Hindlimb muscle (tissue), 1 donor: ENCODE results near the gene EXOC3. TPM values are rescaled to one million over a fixed set of nuclear protein-coding genes. Genes with fewer than 3 reads are reported as not detected.
A peak's percentile ranks its signal among the peaks of the same experiment; 100 is the strongest.

Experiments used
- DNase-seq: peaks from one replicate; pipeline ENCODE4 v3.0.0-alpha.2; 2013
- polyA plus RNA-seq: library from polyadenylated mRNA; unstranded; fragments of 120-200 nt; gene quantifications from one replicate; pipeline ENCODE4 v1.2.1, GENCODE V29; 2013; ENCODE audit not compliant: insufficient read length

The EXOC3 gene
- polyA plus RNA-seq, 1 donor: 42.1 TPM

DNA sequence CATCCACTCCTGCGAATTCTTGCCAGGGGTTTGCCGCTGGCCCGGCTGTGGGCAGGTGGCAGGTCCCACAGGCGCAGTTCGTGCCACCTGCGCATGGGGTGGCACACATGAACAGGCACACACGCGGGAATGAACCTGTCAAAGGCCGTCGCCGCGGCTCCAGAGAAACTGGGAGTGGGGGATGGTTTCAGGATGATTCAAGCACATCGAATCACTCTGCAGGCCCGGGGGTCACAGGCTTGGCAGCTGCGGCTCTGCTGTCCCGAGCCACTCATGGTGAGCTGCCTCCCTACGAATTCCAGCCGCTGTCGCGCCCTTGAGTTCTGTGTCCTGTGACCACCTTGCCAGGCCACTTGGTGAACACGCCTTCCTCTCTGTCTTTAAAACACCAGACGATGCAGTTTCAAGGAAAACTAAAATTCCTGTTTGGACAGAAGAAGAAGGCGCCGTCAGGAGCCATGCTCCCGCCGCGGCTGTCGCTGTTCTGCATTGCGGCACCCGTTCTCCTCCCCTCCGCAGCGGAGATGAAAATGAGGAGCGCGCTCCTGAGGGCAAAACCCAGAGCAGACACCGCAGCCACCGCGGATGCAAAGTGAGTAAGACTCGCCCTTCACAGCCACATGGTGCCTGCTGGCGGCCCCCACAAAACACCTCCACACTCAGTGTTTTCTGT is 15.4 kb upstream of the EXOC3 start:
- DNase-seq: no peak

DNA sequence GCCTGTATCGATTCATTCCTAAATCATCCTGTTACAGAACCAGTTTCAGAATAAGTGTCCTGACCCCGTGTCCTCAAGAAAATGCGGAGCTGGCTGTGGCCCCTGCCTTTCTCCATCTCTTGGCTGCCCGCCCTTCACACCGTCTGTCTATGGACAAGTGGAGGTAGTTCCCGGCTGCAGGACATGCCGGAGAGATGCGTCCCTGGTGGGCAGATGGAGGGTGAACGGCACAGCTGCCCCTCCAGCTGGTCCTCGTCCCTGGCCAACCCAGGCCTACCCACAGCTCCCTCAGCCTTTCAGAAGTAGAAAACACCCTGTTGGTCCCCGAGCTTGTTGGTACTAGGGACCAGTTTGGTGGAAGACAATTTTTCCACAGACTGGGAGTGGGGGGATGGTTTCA is 14.8 kb upstream of the EXOC3 start:
- no peak for DNase-seq

DNA sequence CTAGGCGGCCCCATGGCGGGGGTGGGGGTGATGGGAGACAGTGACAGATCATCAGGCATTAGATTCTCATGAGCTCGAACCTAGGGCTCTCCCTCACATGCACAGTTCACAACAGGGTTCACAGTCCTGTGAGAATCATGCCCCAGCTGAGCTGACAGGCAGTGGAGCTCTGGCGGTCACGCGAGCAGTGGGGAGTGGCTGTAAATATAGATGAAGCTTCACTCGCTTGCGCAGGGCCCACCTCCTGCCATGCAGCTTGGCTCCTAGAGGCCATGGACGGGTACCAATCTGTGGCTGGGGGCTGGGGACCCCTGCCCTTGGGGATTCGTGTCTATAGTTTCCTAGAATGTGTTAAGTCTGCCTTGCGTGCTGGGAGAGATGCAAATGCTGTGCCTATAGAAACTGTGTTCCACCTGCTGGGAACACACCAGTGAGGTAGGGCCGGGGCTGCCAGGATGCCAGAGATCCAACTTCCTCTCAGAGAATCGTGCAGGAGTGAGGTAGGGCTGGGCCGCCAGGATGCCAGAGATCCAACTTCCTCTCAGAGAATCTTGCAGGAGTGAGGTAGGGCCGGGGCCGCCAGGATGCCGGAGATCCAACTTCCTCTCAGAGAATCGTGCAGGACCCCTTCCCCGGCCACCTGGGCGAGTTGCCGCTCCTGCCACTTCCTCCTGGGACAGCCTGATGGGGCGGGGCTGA is 14.1 kb upstream of the EXOC3 start:
- no peak for DNase-seq

DNA sequence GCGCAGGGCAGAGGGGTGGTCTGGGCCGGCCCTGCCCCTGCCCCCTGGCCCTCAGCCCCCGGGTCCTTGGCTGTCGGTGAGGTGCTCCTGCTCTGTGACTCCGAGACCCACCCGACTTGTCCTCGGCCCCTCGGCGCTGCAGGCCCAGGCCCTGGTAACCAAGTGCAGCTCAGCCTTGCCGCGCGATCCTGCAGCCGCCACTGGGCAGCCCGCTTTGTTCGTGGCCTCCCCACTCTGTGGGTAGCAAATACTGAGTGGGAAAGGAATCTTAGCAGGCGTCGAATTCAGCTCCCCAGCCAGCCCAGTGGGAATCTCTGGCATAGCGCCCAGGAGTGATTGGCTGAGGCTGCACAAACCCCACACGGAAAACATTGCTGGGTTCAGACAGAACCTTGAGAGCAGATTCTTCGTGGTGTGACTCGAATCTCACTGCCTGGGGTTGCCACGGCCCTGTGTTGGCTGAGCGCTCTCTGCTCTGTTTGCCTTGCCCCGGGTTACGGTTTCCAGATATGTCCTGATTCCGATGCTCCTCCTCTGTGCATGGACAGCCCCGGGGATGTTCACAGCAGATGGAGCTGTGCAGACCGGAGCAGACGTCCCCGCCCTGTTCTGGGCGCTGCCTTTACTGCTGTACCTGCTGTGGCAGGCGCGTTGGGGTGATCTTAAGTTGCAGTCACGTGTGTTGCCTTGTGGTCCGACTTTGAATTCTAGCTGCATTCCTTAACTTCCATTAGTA is 13.4 kb upstream of the EXOC3 start:
- peak; percentile 71 for DNase-seq

DNA sequence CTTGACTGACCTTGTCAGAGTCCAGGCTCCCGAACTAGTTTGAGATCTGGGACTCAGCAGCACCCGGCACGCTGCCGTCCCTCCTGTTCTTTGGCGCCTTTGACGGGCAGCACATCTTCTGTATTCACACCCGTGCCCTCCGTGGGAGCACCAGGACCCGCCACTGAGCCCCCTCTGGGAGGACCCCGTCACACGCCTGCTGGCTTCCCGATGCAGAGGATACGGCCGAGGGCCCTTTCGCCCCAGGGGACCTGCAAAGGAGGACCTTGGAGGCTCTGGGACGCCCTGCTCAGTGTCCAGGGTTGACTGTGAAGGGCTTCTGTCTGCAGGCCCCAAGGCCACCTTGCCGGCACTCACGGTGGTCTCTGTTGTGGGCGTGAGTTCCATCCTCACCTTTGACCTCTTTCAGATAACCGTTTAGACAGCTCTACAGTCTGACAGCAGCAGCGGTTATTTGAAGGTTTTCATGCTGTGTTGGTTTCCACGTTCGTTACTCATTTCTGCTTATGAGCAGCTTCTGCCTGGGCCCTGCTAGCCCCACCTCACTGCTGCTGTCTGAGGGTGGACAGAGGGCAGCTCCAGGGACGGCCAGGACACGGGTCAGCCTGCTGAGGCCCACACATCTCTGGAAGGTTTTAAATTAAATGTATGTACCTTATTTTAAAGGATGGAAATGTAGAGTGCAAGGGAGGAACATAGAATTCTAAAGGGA is 12.6 kb upstream of the EXOC3 start:
- DNase-seq: no peak

DNA sequence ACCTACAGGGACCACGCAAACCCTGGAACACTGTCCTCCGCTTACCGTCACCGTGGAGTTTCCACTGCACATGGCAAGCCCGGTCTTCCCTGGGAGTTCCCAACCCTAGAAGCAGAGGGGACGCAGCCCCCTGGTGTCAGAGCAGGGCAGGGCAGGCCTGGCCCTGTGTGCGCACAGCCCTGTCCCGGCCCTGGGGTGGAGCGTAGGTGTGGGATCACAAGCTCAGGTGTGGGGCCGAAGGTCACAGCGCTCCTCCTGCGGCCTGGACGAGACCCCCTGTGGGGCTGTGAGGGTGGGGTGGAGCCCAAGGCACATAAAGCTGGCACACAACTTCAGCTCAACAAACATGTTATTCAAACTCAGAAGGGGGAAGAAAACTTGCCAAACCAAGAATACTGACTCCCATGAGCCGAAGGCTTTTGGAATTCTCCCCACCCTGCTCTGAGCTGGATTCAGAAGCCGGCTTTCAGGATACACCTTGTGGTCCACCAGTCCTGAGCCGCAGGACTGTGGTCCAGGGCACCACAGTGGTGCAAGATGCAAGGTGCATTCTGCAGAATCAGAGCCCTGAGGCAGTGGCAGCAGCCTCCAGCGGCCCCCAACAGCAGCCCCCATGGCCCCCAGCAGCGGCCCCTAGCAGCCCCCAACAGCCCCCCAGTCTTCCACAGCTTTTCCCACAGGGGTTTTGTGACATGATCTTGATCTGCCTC is 11.8 kb upstream of the EXOC3 start:
- peak; percentile 70 for DNase-seq

DNA sequence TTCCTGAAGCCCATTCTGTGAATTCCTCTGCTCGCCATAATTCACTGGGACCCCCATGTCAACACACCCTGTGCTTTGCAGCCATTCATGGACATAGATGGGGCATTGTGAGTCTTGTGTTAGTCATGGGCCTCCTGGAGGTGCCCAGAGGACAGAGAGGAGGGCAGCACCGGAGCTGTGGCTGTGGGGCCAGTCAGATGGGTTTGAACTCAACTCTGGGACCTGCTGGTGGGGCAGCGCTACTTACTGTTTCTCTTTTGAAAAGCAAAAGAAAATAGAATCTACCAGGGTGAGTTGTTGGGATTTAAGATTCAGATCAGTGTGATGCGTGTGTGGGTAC is 11.3 kb upstream of the EXOC3 start:
- DNase-seq: no peak

DNA sequence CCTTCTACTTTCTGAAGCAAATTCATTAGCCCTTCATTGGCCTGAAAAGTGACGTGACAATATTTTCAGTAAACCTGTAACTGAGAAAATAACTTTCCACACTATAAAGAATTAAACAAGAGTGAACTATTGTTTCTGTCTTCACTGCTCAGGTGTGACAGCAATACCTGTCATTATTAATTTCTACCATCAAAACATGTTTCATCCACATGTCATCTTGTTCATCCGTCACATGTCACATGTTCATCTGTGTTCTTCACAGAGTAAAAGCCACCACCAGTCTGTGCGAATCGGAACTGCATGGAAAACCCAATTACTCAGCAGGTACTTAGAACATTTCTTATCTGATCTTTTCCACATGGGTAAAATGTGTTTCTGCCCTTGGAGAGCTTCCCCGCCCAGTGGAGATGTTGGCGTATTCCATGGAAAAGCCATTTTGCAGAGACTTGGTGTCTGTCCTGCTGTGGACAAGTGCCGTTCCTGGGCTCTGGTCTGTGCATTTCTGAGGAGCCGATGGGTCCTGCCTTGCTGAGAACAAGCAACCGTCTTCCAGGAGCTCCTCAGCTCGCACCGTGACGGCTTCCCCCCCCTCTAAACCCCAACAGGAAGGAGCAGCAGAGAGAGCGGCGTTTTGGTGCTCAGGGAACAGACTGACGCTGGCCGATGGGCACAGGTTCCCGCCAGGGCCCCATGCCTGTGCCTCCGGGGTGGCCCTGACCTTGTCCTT is 10.6 kb upstream of the EXOC3 start:
- no peak for DNase-seq

DNA sequence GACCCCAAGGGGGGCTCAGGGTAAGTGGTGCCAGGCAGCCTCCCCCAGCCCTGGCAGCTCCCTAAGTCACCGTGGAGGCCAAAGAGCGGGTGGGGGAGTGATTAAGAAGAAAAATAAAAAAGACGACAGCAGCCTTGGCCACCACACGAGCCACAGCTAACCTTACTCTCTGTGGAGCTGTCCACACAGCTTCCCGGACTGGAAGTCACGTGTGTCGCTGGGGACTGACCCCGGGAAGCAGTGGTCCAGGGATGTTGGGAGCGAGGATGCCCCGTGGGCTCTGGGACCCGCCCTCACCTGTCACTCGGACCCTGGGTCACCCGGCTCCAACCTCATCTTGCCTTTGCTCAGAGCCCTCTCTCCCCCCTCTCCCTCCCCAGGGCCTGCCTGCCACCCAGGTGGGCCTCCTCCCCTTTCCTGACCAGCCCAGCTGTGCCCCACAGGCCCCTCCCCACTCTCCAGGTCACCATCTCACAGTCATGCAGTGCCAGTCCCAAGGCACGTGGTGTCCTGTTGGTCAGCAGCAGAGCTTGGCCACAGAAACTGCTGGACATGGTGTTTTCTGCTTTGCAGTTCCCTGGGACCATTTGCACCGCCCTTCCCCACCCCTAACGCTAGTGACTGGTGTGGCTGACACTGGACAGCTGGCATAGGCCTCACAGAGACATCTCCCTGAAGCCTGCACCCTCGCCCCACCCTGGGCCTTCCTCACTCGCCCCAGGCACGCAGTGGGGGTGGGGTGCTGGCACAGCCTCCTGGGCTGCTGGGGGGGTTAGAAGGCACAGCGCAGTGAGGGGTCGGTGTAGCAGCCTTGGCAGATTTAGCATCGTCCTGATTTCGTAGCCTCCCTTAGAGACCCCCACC is 9.8 kb upstream of the EXOC3 start:
- no peak for DNase-seq

DNA sequence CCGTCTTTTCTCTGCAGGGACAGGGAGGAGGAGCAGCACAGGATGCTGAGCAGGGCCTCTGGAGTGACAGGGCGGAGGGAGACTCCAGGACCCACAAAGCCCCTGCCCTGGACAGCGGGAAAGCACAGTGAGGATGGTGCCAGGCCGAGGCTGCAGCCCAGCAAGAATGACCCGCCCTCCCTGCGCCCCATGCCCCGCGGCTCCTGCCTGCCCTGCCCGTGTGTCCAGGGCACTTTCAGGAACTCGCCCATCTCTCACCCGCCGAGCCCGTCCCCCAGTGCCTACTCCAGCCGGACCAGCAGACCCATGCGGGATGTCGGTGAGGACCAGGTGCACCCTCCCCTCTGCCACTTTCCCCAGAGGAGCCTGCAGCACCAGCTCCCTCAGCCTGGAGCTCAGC is 9.1 kb upstream of the EXOC3 start:
- no peak for DNase-seq

DNA sequence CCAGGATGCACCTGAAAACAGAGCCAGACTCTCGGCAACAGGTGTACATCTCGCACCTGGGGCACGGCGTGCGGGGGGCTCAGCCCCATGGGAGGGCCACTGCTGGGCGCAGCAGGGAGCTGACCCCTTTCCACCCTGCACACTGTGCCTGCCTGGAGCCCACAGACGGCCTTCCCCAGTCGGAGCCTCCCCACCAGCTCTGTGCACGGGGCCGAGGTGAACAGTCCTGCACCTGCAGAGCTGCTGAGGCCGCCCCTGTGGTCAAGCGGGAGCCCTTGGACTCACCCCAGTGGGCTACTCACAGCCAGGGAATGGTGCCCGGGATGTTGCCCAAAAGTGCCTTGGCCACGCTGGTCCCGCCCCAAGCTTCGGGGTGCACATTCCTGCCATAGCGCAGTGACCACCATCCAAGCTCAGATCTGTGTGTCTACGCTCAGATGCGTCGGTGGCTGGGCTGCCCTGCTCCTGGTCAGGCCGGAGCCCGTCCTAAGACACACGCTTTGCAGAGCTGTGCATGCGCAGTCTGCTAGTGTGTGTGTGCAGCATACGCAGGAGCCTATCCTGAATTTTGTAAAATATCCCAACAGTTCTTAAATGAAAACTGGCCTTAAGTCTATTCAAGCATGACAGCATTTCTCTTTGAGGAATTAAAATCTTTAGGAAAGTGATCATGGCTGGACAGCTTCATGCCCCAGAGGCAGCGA is 8.4 kb upstream of the EXOC3 start:
- DNase-seq: no peak

DNA sequence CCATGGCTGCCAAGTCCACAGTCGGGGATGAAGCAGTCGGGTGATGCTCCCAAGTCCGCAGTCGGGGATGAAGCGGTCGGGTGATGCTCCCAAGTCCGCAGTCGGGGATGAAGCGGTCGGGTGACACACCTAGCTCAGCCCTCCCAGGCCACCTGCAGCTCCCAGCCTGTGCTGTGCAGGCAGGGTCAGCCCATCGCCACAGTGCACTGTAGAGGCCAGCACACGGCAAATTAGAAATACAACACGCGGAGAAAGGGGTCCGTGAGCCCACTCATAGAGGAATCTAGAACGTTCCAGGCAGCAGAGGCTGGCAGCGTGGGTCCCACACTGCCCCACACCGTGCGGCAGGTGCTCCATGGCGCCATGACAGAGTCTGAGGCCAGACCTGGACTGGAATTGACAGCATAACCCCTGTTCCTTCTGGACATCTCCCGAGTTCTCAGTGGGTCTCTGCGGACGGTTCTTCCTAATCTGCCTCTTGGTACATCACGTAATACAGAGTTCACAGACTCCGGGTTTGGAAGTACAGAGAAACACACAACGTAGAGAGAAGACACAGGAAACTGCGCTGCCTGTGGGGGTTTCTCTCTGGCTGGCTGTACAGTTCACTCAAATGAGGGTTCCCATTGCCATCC is 7.7 kb upstream of the EXOC3 start:
- DNase-seq: no peak

DNA sequence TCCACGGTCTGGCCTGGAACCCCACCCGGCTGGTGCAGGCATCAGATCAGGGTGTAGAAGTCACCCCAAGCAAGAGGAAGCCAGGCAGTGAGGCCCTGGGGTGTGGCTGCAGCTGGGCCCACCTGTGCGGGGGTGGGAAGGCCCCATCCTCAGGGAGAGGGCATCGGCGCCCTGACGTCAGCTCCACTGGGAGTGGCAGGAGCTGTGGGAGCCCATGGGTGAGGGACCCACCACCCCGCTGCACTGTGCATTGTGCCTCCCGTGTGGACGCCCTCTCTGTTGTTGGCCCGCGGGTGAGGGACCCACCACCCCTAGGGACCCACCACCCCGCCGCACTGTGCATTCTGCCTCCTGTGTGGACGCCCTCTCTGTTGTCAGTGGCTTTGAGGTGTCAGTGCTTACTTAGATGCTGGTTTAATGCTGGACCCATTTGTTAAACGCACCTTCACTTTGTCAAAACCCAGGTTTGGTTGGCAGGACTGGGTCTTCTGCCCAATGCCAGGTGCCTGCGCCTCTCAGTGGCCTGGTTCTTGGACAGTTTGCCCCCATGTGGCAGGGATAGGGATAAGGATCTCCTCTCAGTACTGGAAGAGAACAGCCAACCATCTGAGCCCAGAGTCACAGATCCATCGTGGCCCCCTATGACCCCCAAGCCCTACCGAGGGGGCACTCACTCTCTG is 6.9 kb upstream of the EXOC3 start:
- no peak for DNase-seq

DNA sequence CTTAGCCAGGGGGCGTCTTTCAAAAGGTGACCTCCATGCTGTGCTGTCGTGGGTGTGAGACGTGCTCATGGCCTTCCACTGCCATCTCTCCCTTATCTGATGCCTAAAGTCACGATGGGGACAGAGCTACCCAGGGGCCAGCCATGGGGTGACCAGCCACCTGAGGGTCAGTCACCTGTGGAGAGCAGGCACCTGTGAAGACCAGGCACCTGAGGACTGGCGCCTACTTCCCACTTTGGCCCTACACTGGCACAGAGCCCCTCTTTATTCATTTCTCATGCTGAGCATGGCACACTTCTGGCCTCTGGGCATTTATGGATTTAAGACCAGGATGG is 6.4 kb upstream of the EXOC3 start:
- DNase-seq: no peak

DNA sequence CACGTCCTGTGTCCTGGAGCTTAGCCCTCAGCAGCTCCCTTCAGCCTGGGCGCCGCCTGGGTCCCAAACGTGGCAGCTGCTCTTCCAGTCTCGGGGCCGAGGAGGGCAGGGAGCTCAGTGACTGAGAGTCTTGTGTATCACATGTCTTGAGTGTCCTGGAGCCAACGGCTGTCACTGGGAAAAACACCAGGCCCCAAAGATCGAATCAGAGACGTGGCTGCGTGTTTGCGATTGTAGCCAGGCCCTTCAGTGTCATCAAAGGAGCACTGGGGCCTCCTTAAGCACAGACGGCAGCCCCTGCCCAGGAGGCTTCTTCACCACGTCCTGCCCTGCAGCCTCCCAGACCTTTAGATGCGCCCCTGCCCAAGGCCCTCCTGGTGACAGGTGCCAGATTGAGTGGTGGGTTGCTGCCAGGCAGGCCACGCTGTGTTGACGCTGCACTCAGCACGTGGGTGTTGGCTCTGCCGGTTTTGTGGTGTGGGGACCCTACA is 5.7 kb upstream of the EXOC3 start:
- no peak for DNase-seq

DNA sequence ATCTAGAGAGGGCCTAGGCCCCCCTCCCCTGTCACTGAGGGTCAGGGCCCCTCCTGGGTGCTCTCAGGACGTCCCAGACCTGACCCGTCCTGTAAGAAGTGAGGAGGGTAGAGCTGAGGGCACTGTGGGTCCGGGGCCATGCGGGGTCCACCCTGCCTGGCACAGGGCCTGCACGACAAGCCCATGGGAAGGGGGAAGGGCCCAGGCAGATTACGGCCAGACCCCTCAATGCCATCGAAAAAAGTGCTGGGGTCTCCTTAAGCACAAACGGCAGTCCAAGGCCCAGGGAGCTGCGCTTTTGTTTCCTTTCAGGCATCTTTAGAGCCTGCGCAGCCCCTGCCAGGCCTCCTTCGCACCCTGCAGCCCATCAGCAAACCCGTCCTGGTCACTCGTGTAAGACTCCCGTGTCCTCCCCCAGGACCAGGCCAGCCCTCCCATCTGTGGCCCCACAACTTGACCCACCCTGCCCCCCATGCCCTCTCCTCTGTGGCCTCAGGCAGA is 4.4 kb upstream of the EXOC3 start:
- DNase-seq: no peak

DNA sequence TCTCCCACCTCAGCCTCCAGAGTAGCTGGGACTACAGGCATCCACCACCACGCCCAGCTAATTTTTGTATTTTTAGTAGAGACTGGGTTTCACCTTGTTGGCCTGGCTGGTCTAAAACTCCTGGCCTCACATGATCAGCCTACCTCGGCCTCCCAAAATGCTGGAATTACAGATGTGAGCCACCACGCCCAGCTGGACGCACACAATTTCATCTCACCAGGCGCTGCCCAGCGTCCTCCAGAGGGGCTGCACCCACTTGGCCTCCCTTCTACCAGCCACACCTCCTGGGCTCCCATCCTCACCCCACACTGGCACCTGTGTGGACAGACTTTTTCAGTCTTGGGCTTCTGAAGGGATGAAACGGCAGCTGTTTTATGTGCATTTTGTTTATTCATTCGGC is 3.8 kb upstream of the EXOC3 start:
- no peak for DNase-seq

DNA sequence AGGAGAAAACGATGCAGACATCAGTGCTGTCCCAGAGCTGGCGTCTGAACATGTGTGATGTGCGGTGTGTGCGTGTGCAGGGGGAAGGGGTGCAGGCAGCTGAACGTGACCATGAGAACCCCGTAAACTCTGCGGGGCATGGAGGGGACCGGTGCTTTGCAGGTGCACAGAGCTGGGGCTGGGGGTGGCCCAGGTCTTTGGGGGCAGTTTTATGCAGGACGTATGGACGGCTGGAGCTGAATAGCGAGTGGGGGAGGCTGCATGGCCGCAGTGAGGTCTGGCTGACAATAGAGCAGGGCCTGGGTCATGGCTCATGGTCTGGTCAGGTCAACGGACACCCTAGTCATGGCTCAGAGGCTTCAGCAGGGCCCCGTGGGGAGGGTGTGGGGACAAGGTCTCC is 3.3 kb upstream of the EXOC3 start:
- no peak for DNase-seq
